HepG2 (cell line): ENCODE results near the gene COL18A1. TPM values are rescaled to one million over a fixed set of nuclear protein-coding genes. Genes with fewer than 3 reads are reported as not detected.

Experiments used
- DMTF1 ChIP-seq: sonication (generic); formaldehyde crosslinking; IDR thresholded peaks from 2 replicates; pipeline ENCODE4 v1.4.0; 2020; ENCODE audit warnings: mild to moderate bottlenecking, missing genetic modification reagents
- FOXK2 ChIP-seq: fragments of 450-650 bp; IDR thresholded peaks from 2 replicates; pipeline ENCODE4 v1.6.1; 2016
- HMG20A ChIP-seq: IDR thresholded peaks from 2 replicates; pipeline ENCODE4 v1.6.1; 2016; ENCODE audit warnings: borderline replicate concordance
- MIER2 ChIP-seq: IDR thresholded peaks from 2 replicates; pipeline ENCODE4 v1.6.1; 2016; ENCODE audit warnings: missing biosample characterization, missing genetic modification reagents
- NFE2L1 ChIP-seq: sonication (generic); formaldehyde crosslinking; IDR thresholded peaks from 2 replicates; pipeline ENCODE4 v1.4.0; 2020; ENCODE audit warnings: missing genetic modification reagents, mild to moderate bottlenecking, borderline replicate concordance
- NFIC ChIP-seq: IDR thresholded peaks from 2 replicates; pipeline ENCODE4 v1.6.1; 2012; ENCODE audit warnings: mild to moderate bottlenecking, low read length, inconsistent platforms
- SALL1 ChIP-seq: sonication (generic); formaldehyde crosslinking; IDR thresholded peaks from 2 replicates; pipeline ENCODE4 v1.8.0; 2022; ENCODE audit warnings: mild to moderate bottlenecking, missing genetic modification reagents
- TARDBP ChIP-seq: sonication (generic); formaldehyde crosslinking; IDR thresholded peaks from 2 replicates; pipeline ENCODE4 v1.8.0; 2022; ENCODE audit warnings: mild to moderate bottlenecking, missing genetic modification reagents
- ZC3H13 ChIP-seq: sonication (generic); formaldehyde crosslinking; IDR thresholded peaks from 2 replicates; pipeline ENCODE4 v1.8.1; 2023; ENCODE audit warnings: mild to moderate bottlenecking, missing genetic modification reagents, moderate library complexity
- ZFAT ChIP-seq: sonication (generic); formaldehyde crosslinking; conservative IDR thresholded peaks from 2 replicates; pipeline ENCODE4 v1.8.1; 2023; ENCODE audit warnings: missing genetic modification reagents, inconsistent platforms
- ZNF20 ChIP-seq: sonication (generic); formaldehyde crosslinking; IDR thresholded peaks from 2 replicates; pipeline ENCODE4 v1.4.0; 2020; ENCODE audit warnings: mild to moderate bottlenecking, moderate library complexity, missing genetic modification reagents
- ZNF616 ChIP-seq: sonication (generic); formaldehyde crosslinking; IDR thresholded peaks from 2 replicates; pipeline ENCODE4 v1.5.0; 2020; ENCODE audit warnings: low read depth, mild to moderate bottlenecking, missing genetic modification reagents
- ZNF619 ChIP-seq: sonication (generic); formaldehyde crosslinking; IDR thresholded peaks from 2 replicates; pipeline ENCODE4 v1.4.0; 2020; ENCODE audit warnings: mild to moderate bottlenecking, missing genetic modification reagents
- ZNF652 ChIP-seq: IDR thresholded peaks from 2 replicates; pipeline ENCODE4 v1.6.1; 2016; ENCODE audit warnings: low read depth, borderline replicate concordance
- ZNF660 ChIP-seq: sonication (generic); formaldehyde crosslinking; IDR thresholded peaks from 2 replicates; pipeline ENCODE4 v1.5.1; 2020; ENCODE audit warnings: mild to moderate bottlenecking, low read depth, missing genetic modification reagents, borderline replicate concordance
- ZNF777 ChIP-seq: sonication (generic); formaldehyde crosslinking; IDR thresholded peaks from 2 replicates; pipeline ENCODE4 v1.4.0; 2020; ENCODE audit warnings: missing genetic modification reagents
- polyA plus RNA-seq, 8 experiments: library from polyadenylated mRNA; depleted of rRNA in 3 of 8; stranded (reverse) in 7 of 8; unstranded in 1 of 8; fragments of >200 nt; fragmentation: Illumina TruSeq in 4 of 8; extraction: Trizol in 4 of 8; gene quantifications; 2 replicates each; pipeline versions ENCODE4 v1.2.1 to v1.2.3, GENCODE V29; 2011 to 2016; ENCODE audit warnings: low read depth in 4 of 8, missing spikeins in 1 of 8, mixed read lengths in 1 of 8; ENCODE audit not compliant: insufficient read depth in 1 of 8
- total RNA-seq, 5 experiments: library from RNA; depleted of rRNA; stranded (reverse); fragments of >200 nt; fragmentation: Illumina TruSeq; extraction: Trizol; gene quantifications; 2 replicates each; pipeline ENCODE4 v1.2.3, GENCODE V29; 2016; ENCODE audit warnings: low read depth in 1 of 5
- TF ChIP-seq, protein P1 (sequence below): sonication (generic); formaldehyde crosslinking; IDR thresholded peaks from 2 replicates; pipeline ENCODE4 v1.5.1; 2020; ENCODE audit warnings: mild to moderate bottlenecking, missing genetic modification reagents, moderate library complexity
- TF ChIP-seq, protein P2 (sequence below): sonication (generic); formaldehyde crosslinking; IDR thresholded peaks from 2 replicates; pipeline ENCODE4 v1.4.0; 2020; ENCODE audit warnings: mild to moderate bottlenecking, low read depth, missing genetic modification reagents
- TF ChIP-seq, protein P3 (sequence below): sonication (generic); formaldehyde crosslinking; IDR thresholded peaks from 2 replicates; pipeline ENCODE4 v1.4.0; 2020; ENCODE audit warnings: mild to moderate bottlenecking, missing genetic modification reagents
- TF ChIP-seq, protein P4 (sequence below): sonication (generic); formaldehyde crosslinking; IDR thresholded peaks from 2 replicates; pipeline ENCODE4 v1.5.0; 2020; ENCODE audit warnings: mild to moderate bottlenecking, missing genetic modification reagents

Gene COL18A1
- total and polyA plus RNA-seq, 2 of the 13 experiments (the other 11 are each of a cell fraction or from before 2014, with no cell fraction given): 79.0 to 102 TPM

DNA sequence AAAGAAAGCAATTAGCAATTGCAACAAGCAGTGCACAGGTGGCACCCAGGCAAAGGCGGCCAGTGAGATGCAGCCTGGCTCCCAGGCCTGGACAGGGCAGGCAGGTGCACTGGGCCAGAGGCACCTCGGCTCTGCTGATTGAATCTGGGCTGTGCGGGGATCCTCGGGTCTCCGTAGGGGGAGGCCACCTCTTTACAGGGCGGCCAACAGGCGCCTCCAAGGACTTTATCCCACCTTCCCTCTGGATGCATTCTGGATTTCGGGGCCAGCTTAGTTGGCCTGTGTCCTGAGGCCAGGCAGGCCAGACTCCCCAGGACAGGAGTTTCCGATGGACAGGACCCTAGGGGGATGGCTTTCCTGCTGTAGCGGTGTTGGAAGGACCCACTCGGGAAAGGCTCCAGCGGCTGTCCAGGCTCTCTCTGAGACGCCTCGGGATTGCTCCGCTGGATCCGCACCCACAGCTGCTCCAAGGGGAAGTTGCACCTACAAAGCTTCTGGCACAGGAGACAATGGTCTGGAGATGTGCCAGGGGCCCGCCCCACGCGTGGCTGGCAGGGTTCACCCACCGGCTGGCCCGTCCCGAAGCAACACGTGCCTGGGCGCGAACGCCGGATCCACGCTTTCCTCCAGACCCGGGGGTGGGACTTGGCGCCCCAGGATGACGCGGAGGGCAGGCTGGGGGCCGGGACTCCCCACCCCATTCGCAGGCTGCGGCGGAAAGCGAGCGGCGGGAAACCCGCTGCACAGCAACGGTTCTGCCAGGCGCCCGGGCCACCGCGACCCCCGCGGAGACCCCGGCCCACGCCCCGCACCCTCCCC, 136.5 kb downstream of the COL18A1 start (continued):
- TF ChIP-seq, protein P1, sequence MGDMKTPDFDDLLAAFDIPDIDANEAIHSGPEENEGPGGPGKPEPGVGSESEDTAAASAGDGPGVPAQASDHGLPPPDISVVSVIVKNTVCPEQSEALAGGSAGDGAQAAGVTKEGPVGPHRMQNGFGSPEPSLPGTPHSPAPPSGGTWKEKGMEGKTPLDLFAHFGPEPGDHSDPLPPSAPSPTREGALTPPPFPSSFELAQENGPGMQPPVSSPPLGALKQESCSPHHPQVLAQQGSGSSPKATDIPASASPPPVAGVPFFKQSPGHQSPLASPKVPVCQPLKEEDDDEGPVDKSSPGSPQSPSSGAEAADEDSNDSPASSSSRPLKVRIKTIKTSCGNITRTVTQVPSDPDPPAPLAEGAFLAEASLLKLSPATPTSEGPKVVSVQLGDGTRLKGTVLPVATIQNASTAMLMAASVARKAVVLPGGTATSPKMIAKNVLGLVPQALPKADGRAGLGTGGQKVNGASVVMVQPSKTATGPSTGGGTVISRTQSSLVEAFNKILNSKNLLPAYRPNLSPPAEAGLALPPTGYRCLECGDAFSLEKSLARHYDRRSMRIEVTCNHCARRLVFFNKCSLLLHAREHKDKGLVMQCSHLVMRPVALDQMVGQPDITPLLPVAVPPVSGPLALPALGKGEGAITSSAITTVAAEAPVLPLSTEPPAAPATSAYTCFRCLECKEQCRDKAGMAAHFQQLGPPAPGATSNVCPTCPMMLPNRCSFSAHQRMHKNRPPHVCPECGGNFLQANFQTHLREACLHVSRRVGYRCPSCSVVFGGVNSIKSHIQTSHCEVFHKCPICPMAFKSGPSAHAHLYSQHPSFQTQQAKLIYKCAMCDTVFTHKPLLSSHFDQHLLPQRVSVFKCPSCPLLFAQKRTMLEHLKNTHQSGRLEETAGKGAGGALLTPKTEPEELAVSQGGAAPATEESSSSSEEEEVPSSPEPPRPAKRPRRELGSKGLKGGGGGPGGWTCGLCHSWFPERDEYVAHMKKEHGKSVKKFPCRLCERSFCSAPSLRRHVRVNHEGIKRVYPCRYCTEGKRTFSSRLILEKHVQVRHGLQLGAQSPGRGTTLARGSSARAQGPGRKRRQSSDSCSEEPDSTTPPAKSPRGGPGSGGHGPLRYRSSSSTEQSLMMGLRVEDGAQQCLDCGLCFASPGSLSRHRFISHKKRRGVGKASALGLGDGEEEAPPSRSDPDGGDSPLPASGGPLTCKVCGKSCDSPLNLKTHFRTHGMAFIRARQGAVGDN (CRISPR knock-in tag): peak; percentile 94
- TF ChIP-seq, protein P2, sequence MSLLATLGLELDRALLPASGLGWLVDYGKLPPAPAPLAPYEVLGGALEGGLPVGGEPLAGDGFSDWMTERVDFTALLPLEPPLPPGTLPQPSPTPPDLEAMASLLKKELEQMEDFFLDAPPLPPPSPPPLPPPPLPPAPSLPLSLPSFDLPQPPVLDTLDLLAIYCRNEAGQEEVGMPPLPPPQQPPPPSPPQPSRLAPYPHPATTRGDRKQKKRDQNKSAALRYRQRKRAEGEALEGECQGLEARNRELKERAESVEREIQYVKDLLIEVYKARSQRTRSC: no peak
- TF ChIP-seq ZFAT (no peak), MIER2 (CRISPR knock-in tag) (no peak), NFE2L1 (CRISPR knock-in tag) (no peak), ZC3H13 (CRISPR knock-in tag) (no peak), HMG20A (no peak), DMTF1 (CRISPR knock-in tag) (no peak), ZNF20 (CRISPR knock-in tag) (no peak), ZNF652 (no peak), NFIC (no peak), SALL1 (CRISPR knock-in tag) (no peak; the same call in 1 of the 2 replicates), ZNF616 (CRISPR knock-in tag) (no peak), FOXK2 (no peak), ZNF619 (CRISPR knock-in tag) (no peak), ZNF660 (CRISPR knock-in tag) (no peak), TARDBP (CRISPR knock-in tag) (peak; percentile 37; the same call in 1 of the 2 replicates), ZNF777 (CRISPR knock-in tag) (peak; percentile 26; the same call in 1 of the 2 replicates)
- TF ChIP-seq, protein P3, sequence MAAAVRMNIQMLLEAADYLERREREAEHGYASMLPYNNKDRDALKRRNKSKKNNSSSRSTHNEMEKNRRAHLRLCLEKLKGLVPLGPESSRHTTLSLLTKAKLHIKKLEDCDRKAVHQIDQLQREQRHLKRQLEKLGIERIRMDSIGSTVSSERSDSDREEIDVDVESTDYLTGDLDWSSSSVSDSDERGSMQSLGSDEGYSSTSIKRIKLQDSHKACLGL (CRISPR knock-in tag): peak; percentile 97; the same call in 1 of the 2 replicates
- TF ChIP-seq, protein P4, sequence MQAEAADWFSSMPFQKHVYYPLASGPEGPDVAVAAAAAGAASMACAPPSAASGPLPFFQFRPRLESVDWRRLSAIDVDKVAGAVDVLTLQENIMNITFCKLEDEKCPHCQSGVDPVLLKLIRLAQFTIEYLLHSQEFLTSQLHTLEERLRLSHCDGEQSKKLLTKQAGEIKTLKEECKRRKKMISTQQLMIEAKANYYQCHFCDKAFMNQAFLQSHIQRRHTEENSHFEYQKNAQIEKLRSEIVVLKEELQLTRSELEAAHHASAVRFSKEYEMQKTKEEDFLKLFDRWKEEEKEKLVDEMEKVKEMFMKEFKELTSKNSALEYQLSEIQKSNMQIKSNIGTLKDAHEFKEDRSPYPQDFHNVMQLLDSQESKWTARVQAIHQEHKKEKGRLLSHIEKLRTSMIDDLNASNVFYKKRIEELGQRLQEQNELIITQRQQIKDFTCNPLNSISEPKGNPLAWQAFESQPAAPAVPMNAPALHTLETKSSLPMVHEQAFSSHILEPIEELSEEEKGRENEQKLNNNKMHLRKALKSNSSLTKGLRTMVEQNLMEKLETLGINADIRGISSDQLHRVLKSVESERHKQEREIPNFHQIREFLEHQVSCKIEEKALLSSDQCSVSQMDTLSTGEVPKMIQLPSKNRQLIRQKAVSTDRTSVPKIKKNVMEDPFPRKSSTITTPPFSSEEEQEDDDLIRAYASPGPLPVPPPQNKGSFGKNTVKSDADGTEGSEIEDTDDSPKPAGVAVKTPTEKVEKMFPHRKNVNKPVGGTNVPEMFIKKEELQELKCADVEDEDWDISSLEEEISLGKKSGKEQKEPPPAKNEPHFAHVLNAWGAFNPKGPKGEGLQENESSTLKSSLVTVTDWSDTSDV (CRISPR knock-in tag): no peak
